Panc1 (cell line): Measurements from ENCODE around the gene RACK1.
A peak's percentile ranks its signal among the peaks of the same experiment; 100 is the strongest.

Experiments used
- CTCF ChIP-seq: fragments of 450-650 bp; IDR thresholded peaks from 2 replicates; pipeline ENCODE4 v1.5.1; 2017; ENCODE audit warnings: mild to moderate bottlenecking
- POLR2AphosphoS5 ChIP-seq: IDR thresholded peaks from 2 replicates; pipeline ENCODE4 v1.6.1; 2012; ENCODE audit warnings: mild to moderate bottlenecking, low read depth, low read length, moderate library complexity

GRCh38 chr5:181236954-181237641 lies 6.6 kb downstream of the RACK1 start:
- TF ChIP-seq CTCF (no peak), POLR2AphosphoS5 (0 out of 2 replicates have a peak, but pooled peaks have one; percentile 14)
